Keratinocyte (primary cell): ENCODE measurements around the gene ZNF814. TPM values are rescaled to one million over a fixed set of nuclear protein-coding genes. Genes with fewer than 3 reads are reported as not detected.
"Not testable (repeated sequence)": the region's sequence is repeated elsewhere in the genome, so short reads cannot be mapped to it uniquely, and the experiment has no call there.

Experiments used
- DNase-seq: peaks from one replicate; pipeline ENCODE4 v3.0.0-alpha.2; 2011; ENCODE audit warnings: low read depth, missing footprints, low spot score
- FAIRE-seq: peaks from 2 replicates; lab custom pipeline; 2011; peaks lifted over from hg19 to GRCh38; lab: Jason Lieb, UNC
- H2AFZ ChIP-seq: 2 replicates; pipeline ENCODE4 v1.6.0; 2012; ENCODE audit warnings: low read length, control low read depth, inconsistent platforms; ENCODE audit not compliant: control insufficient read depth
- H3K27ac ChIP-seq: 2 replicates; pipeline ENCODE4 v1.5.1; 2011; ENCODE audit warnings: low read length; ENCODE audit not compliant: control insufficient read depth, insufficient read depth
- H3K27me3 ChIP-seq: 3 replicates; pipeline ENCODE4 v1.6.0; 2011; ENCODE audit warnings: low read length; ENCODE audit not compliant: control insufficient read depth, insufficient read depth; ENCODE audit errors: extremely low read depth
- H3K36me3 ChIP-seq, 2 experiments: 2 replicates in 1 of 2; 3 replicates in 1 of 2; pipeline ENCODE4 v1.5.1; 2011; ENCODE audit warnings: low read length in 2 of 2, mild to moderate bottlenecking in 1 of 2; ENCODE audit not compliant: control insufficient read depth in 2 of 2, insufficient read depth in 2 of 2; ENCODE audit errors: extremely low read depth in 1 of 2
- H3K4me1 ChIP-seq: 3 replicates; pipeline ENCODE4 v1.5.1; 2011; ENCODE audit warnings: low read length; ENCODE audit not compliant: control insufficient read depth, insufficient read depth; ENCODE audit errors: extremely low read depth
- H3K4me2 ChIP-seq: 3 replicates; pipeline ENCODE4 v1.6.0; 2011; ENCODE audit warnings: low read depth, low read length; ENCODE audit not compliant: control insufficient read depth, insufficient read depth; ENCODE audit errors: extremely low read depth
- H3K4me3 ChIP-seq, 3 experiments: fragments of 200-600 bp in 1 of 3; sonication (generic) in 1 of 3; 2 replicates in 2 of 3; 3 replicates in 1 of 3; pipeline ENCODE4 v1.5.1; 2011 to 2016; ENCODE audit warnings: low read length in 3 of 3, mild to moderate bottlenecking in 3 of 3, control low read depth in 2 of 3, inconsistent platforms in 1 of 3, low read depth in 1 of 3, mixed read lengths in 1 of 3, mixed run types in 1 of 3, moderate library complexity in 1 of 3; ENCODE audit not compliant: control insufficient read depth in 2 of 3, insufficient read depth in 2 of 3; ENCODE audit errors: extremely low read depth in 1 of 3
- H3K79me2 ChIP-seq: 2 replicates; pipeline ENCODE4 v1.6.0; 2012; ENCODE audit warnings: low read length; ENCODE audit not compliant: control insufficient read depth, insufficient read depth
- H3K9ac ChIP-seq: 3 replicates; pipeline ENCODE4 v1.6.0; 2011; ENCODE audit warnings: low read length; ENCODE audit not compliant: control insufficient read depth, insufficient read depth; ENCODE audit errors: extremely low read depth
- H3K9me1 ChIP-seq: 3 replicates; pipeline ENCODE4 v1.6.0; 2011; ENCODE audit warnings: low read length; ENCODE audit not compliant: control insufficient read depth, insufficient read depth; ENCODE audit errors: extremely low read depth
- H3K9me3 ChIP-seq: 2 replicates; pipeline ENCODE4 v1.5.1; 2012; ENCODE audit warnings: low read depth, low read length; ENCODE audit not compliant: control insufficient read depth
- H4K20me1 ChIP-seq: 3 replicates; pipeline ENCODE4 v1.6.0; 2011; ENCODE audit warnings: low read length; ENCODE audit not compliant: control insufficient read depth, insufficient read depth; ENCODE audit errors: extremely low read depth
- EZH2 ChIP-seq: IDR thresholded peaks from one replicate; pipeline ENCODE4 v1.6.1; 2012; ENCODE audit warnings: inconsistent platforms, mild to moderate bottlenecking, low read length, moderate library complexity
- dilution Hi-C: fragments of 300-500 bp; cut with MboI; formaldehyde crosslinking; loops from one replicate; pipeline ENCODE4 v1.7.0; 2020; ENCODE audit warnings: low sequenced_read_pairs; ENCODE audit not compliant: extremely low pct_ligation_motif_present
- polyA plus RNA-seq, 5 experiments: library from polyadenylated mRNA; depleted of rRNA in 3 of 5; stranded (reverse) in 3 of 5; stranded (forward) in 1 of 5; unstranded in 1 of 5; fragments of >200 nt; gene quantifications; 1 replicate in 1 of 5; 2 replicates in 3 of 5; 3 replicates in 1 of 5; pipeline versions ENCODE4 v1.2.1 to v1.2.3, GENCODE V29; 2011 to 2012; ENCODE audit warnings: missing spikeins in 2 of 5, low read depth in 1 of 5, low replicate concordance in 1 of 5
- TF ChIP-seq, protein P1 (sequence below), 3 experiments: IDR thresholded peaks in 1 of 3; conservative IDR thresholded peaks in 1 of 3; optimal IDR thresholded peaks in 1 of 3; 2 replicates in 2 of 3; 3 replicates in 1 of 3; pipeline versions ENCODE3 to v1.5.1; 2011; ENCODE audit warnings: low read length in 3 of 3, mild to moderate bottlenecking in 3 of 3, moderate library complexity in 2 of 3, control low read depth in 1 of 3, inconsistent platforms in 1 of 3; ENCODE audit not compliant: insufficient read depth in 2 of 3; ENCODE audit errors: extremely low read depth in 1 of 3

The ZNF814 gene
- polyA plus RNA-seq, 1 donor (not counting 4 experiments of a cell fraction or from before 2014, with no cell fraction given) = 13.8 TPM

- H3K9me3 ChIP-seq = no peaks in the 10 kb centered on the region
- no peaks in the 10 kb centered on the region for H3K4me1 ChIP-seq
- H4K20me1 ChIP-seq = peaks cover 7% of the 10 kb centered on the region
- H3K27ac ChIP-seq = no peak overlapping the region
- peaks cover 78% of the 10 kb centered on the region for H3K79me2 ChIP-seq
- H2AFZ ChIP-seq = no peak overlapping the region
- no peak overlapping the region for H3K4me2 ChIP-seq
- dilution Hi-C loops = no loop called here
- DNase-seq (no peak), FAIRE-seq (no peak)
- H3K27me3 ChIP-seq = no peaks in the 10 kb centered on the region
- TF ChIP-seq, protein P1, sequence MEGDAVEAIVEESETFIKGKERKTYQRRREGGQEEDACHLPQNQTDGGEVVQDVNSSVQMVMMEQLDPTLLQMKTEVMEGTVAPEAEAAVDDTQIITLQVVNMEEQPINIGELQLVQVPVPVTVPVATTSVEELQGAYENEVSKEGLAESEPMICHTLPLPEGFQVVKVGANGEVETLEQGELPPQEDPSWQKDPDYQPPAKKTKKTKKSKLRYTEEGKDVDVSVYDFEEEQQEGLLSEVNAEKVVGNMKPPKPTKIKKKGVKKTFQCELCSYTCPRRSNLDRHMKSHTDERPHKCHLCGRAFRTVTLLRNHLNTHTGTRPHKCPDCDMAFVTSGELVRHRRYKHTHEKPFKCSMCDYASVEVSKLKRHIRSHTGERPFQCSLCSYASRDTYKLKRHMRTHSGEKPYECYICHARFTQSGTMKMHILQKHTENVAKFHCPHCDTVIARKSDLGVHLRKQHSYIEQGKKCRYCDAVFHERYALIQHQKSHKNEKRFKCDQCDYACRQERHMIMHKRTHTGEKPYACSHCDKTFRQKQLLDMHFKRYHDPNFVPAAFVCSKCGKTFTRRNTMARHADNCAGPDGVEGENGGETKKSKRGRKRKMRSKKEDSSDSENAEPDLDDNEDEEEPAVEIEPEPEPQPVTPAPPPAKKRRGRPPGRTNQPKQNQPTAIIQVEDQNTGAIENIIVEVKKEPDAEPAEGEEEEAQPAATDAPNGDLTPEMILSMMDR (optimal IDR thresholded peaks at IDR 0.05 in 1 of 3, IDR thresholded peaks at IDR 0.05 in 1 of 3, conservative IDR thresholded peaks at IDR 0.05 in 1 of 3; ENCODE audit: extremely low read depth in 1 of 3, insufficient read depth in 2 of 3, low read length in 3 of 3) = no peak
- TF ChIP-seq EZH2 = no peak
- no peak overlapping the region for H3K4me3 ChIP-seq
- peaks cover 16 to 19% of the 10 kb centered on the region in 2 experiments for H3K36me3 ChIP-seq
- H3K9ac ChIP-seq = no peak overlapping the region
- peaks cover 2% of the 10 kb centered on the region for H3K9me1 ChIP-seq
These were observed 47.6 kb downstream of the ZNF814 start for GRCh38 chr19:57841122-57841763.

DNA sequence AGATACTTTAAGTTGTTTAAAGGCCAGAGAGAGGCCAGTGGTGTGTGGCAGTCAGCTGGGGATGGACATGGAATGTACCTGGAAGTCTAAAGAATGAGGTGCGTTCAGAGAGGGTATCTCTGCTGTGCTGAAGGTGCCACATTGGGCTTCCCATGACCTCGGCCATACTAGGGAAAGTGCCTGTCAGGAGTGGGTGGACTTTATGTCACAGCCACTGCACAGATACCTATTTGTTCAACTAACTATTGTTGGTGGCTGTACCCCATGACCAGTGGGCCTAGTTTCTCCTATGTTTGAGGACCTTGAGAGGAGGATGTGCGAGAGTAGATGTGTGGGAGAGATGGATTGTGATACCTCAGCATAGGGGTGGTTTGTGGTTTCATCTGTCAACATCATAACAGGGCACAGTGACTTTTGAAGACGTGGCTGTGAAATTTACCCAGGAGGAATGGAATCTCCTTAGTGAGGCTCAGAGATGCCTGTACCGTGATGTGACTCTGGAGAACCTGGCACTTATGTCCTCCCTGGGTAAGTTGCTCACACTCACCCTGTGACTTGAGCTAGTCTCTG, 50.1 kb downstream of the ZNF814 start:
- H3K79me2 ChIP-seq = peaks cover 67% of the 10 kb centered on the region
- H3K9me3 ChIP-seq, H2AFZ ChIP-seq, dilution Hi-C loops, FAIRE-seq, H4K20me1 ChIP-seq, DNase-seq, H3K4me1 ChIP-seq, H3K9me1 ChIP-seq, H3K27me3 ChIP-seq, H3K4me2 ChIP-seq, H3K4me3 ChIP-seq, H3K9ac ChIP-seq, H3K27ac ChIP-seq: not testable (repeated sequence)
- H3K36me3 ChIP-seq = peaks cover 16% of the 10 kb centered on the region in 2 experiments

DNA sequence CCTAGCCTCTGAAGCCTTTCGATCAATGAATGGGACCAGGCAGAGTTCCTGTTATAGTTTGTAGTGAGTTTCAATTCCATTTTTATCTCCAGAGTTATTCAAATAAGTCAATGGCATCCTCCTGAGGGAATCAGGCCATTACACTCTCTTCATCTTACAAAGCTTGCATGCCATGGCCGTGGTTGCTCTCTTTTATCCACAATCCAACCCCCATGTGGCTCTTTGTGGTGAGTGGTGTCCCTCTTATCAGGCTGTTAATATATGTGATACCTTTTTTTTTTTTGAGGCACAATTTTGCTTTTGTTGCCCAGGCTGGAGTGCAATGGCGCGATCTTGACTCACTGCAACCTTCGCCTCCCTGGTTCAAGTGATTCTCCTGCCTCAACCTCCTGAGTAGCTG, 51.8 kb downstream of the ZNF814 start:
- H3K4me1 ChIP-seq, DNase-seq, H3K9me1 ChIP-seq, H3K4me3 ChIP-seq, H3K9me3 ChIP-seq, FAIRE-seq, H3K9ac ChIP-seq, H3K27ac ChIP-seq, H3K4me2 ChIP-seq, dilution Hi-C loops, H2AFZ ChIP-seq, H4K20me1 ChIP-seq, H3K27me3 ChIP-seq: not testable (repeated sequence)
- peaks cover 8 to 10% of the 10 kb centered on the region in 2 experiments for H3K36me3 ChIP-seq
- H3K79me2 ChIP-seq = peaks cover 64% of the 10 kb centered on the region
